HEK293 (cell line): Measurements from ENCODE around the gene WAC.
"Not testable (repeated sequence)": the region's sequence is repeated elsewhere in the genome, so short reads cannot be mapped to it uniquely, and the experiment has no call there.

Source experiments
- CTCF ChIA-PET: fragments of 350-600 bp; formaldehyde crosslinking; extraction: SDS; loops from one replicate; lab custom pipeline; 2021; ENCODE audit warnings: antibody characterized with exemption; lab: Yijun Ruan, JAX
- POLR2A ChIA-PET: fragments of 300-600 bp; formaldehyde crosslinking; extraction: SDS; loops from one replicate; lab custom pipeline; 2020; ENCODE audit warnings: antibody characterized with exemption, inconsistent platforms; lab: Yijun Ruan, JAX
- H3K27ac ChIP-seq: fragments of 200-500 bp; sonication (Bioruptor generic); 2 replicates; pipeline ENCODE4 v1.5.1; 2014; ENCODE audit warnings: low read depth, low read length, control low read depth, inconsistent platforms; ENCODE audit errors: extremely low read depth
- H3K36me3 ChIP-seq, 2 experiments: fragments of 200-500 bp in 1 of 2; sonication (Bioruptor generic) in 1 of 2; 1 replicate in 1 of 2; 2 replicates in 1 of 2; pipeline ENCODE4 v1.5.1; 2014 to 2017; ENCODE audit warnings: inconsistent platforms in 2 of 2, low read length in 2 of 2; ENCODE audit not compliant: control insufficient read depth in 2 of 2, insufficient read depth in 1 of 2
- H3K4me1 ChIP-seq: fragments of 200-500 bp; sonication (Bioruptor generic); 2 replicates; pipeline ENCODE4 v1.5.1; 2014; ENCODE audit warnings: mild to moderate bottlenecking, low read length, inconsistent platforms; ENCODE audit not compliant: control insufficient read depth, insufficient read depth
- H3K4me3 ChIP-seq: 2 replicates; pipeline ENCODE4 v1.5.1; 2011; ENCODE audit warnings: low read depth, mild to moderate bottlenecking, control low read depth, low read length, moderate library complexity
- H3K9me3 ChIP-seq: fragments of 200-500 bp; sonication (Bioruptor generic); 2 replicates; pipeline ENCODE4 v1.5.1; 2014; ENCODE audit warnings: low read depth, low read length, inconsistent platforms; ENCODE audit not compliant: control insufficient read depth, insufficient read depth
- GLI2 ChIP-seq: fragments of 450-650 bp; formaldehyde crosslinking; IDR thresholded peaks from 2 replicates; pipeline ENCODE4; 2017; ENCODE audit warnings: missing biosample characterization, missing genetic modification characterization, low read depth, borderline replicate concordance
- PRDM10 ChIP-seq: fragments of 450-650 bp; formaldehyde crosslinking; IDR thresholded peaks from 2 replicates; pipeline ENCODE4 v1.5.1; 2016; ENCODE audit warnings: missing biosample characterization, missing genetic modification characterization
- SETDB1 ChIP-seq: IDR thresholded peaks from one replicate; pipeline ENCODE4 v1.6.1; 2017; ENCODE audit warnings: mild to moderate bottlenecking, low read length, moderate library complexity, mixed read lengths; ENCODE audit not compliant: insufficient read length
- ZFP41 ChIP-seq: fragments of 450-650 bp; formaldehyde crosslinking; IDR thresholded peaks from 2 replicates; pipeline ENCODE4 v1.5.1; 2016; ENCODE audit warnings: missing biosample characterization, missing genetic modification characterization, borderline replicate concordance
- ZNF202 ChIP-seq: fragments of 450-650 bp; formaldehyde crosslinking; IDR thresholded peaks from 2 replicates; pipeline ENCODE4 v1.5.1; 2016; ENCODE audit warnings: missing biosample characterization, missing genetic modification characterization, borderline replicate concordance
- ZNF280D ChIP-seq: fragments of 450-650 bp; formaldehyde crosslinking; IDR thresholded peaks from 2 replicates; pipeline ENCODE4 v1.5.1; 2016; ENCODE audit warnings: missing biosample characterization, missing genetic modification characterization
- ZNF513 ChIP-seq: fragments of 450-650 bp; IDR thresholded peaks from 2 replicates; pipeline ENCODE4 v1.5.1; 2018; ENCODE audit warnings: missing biosample characterization, missing genetic modification characterization
- ZNF514 ChIP-seq: fragments of 450-650 bp; formaldehyde crosslinking; IDR thresholded peaks from 2 replicates; pipeline ENCODE4 v1.5.1; 2016; ENCODE audit warnings: missing biosample characterization, missing genetic modification characterization
- ZNF530 ChIP-seq: fragments of 450-650 bp; formaldehyde crosslinking; IDR thresholded peaks from 2 replicates; pipeline ENCODE4 v1.5.1; 2016; ENCODE audit warnings: low read depth, missing biosample characterization, missing genetic modification characterization
- ZNF558 ChIP-seq: fragments of 450-650 bp; formaldehyde crosslinking; IDR thresholded peaks from 2 replicates; pipeline ENCODE4 v1.5.1; 2016; ENCODE audit warnings: missing biosample characterization, missing genetic modification characterization

The WAC gene

GRCh38 chr10:28520346-28520745 is 12.6 kb upstream of the WAC start (continued):
- no peak for TF ChIP-seq ZNF513 (tag by site-specific recombination)
- no peak for TF ChIP-seq ZFP41
- TF ChIP-seq ZNF514 (tag by site-specific recombination): no peak
- no peak for TF ChIP-seq GLI2 (tag by site-specific recombination)

GRCh38 chr10:28520828-28521227 is 12.1 kb upstream of the WAC start:
- CTCF ChIA-PET: interaction anchor here (0.7 kb wide), 1 partner anchor 115 kb away, joined by 3 read pairs; no protein-coding TSS in a partner anchor
- H3K27ac ChIP-seq, POLR2A ChIA-PET: not testable (repeated sequence)

GRCh38 chr10:28521961-28522360 is 11.0 kb upstream of the WAC start:
- peaks cover 0 to 17% of the 10 kb centered on the region in 2 experiments; a peak in 2 of 3 replicates for H3K36me3 ChIP-seq
- H3K4me1 ChIP-seq, POLR2A ChIA-PET, H3K4me3 ChIP-seq, H3K9me3 ChIP-seq, CTCF ChIA-PET, H3K27ac ChIP-seq: not testable (repeated sequence)

More at GRCh38 chr10:28520828-28521227, 12.1 kb upstream of the WAC start:
- H3K9me3 ChIP-seq, H3K4me3 ChIP-seq, H3K4me1 ChIP-seq: not testable (repeated sequence)
- H3K36me3 ChIP-seq: peaks cover 0 to 15% of the 10 kb centered on the region in 2 experiments; a peak in 2 of 3 replicates

- no peak overlapping the region for H3K27ac ChIP-seq
- peaks cover 0 to 17% of the 10 kb centered on the region in 2 experiments; a peak in 2 of 3 replicates for H3K36me3 ChIP-seq
- TF ChIP-seq ZNF558 (peak; percentile 57; the same call in 1 of the 2 replicates), SETDB1 (peak; percentile 65), ZNF280D (tag by site-specific recombination) (0 out of 2 replicates have a peak, but pooled peaks have one; percentile 32), ZNF530 (tag by site-specific recombination) (no peak)
- no peaks in the 10 kb centered on the region for H3K4me1 ChIP-seq
- ChIA-PET POLR2A (no interaction called here), CTCF (interaction anchor here (0.6 kb wide), 2 partner anchors 98 to 140 kb away, joined by 3 read pairs; no protein-coding TSS in a partner anchor)
- H3K4me3 ChIP-seq: no peak overlapping the region
- H3K9me3 ChIP-seq: no peaks in the 10 kb centered on the region
Measured at GRCh38 chr10:28523725-28524252, 9.1 kb upstream of the WAC start.

- POLR2A ChIA-PET: no interaction called here
- TF ChIP-seq ZNF202 (tag by site-specific recombination) (no peak), PRDM10 (tag by site-specific recombination) (0 out of 2 replicates have a peak, but pooled peaks have one; percentile 10)
- H3K27ac ChIP-seq: no peak overlapping the region
- H3K4me1 ChIP-seq: peaks cover 13% of the 10 kb centered on the region
- no peaks in the 10 kb centered on the region for H3K9me3 ChIP-seq
- H3K4me3 ChIP-seq: no peak overlapping the region
- CTCF ChIA-PET: interaction anchor here (0.7 kb wide), 2 partner anchors 11 to 1077 kb away, joined by 3 to 4 read pairs; no protein-coding TSS in a partner anchor
- peaks cover 13 to 21% of the 10 kb centered on the region in 2 experiments for H3K36me3 ChIP-seq
Measured at GRCh38 chr10:28530751-28531150, 2.2 kb upstream of the WAC start.
